ENCODE data around the gene NAV2. TPM values are rescaled to one million over a fixed set of nuclear protein-coding genes. Genes with fewer than 3 reads are reported as not detected.
A peak's percentile ranks its signal among the peaks of the same experiment; 100 is the strongest.

Gene NAV2
- polyA plus RNA-seq, 1 donor = 40.4 TPM

- DNase-seq = peak; percentile 34
These were observed 2.0 kb downstream of the NAV2 start for GRCh38 chr11:19714387-19715363.

- DNase-seq = no peak
These were observed 2.7 kb downstream of the NAV2 start for GRCh38 chr11:19715373-19715772.

- no peak for DNase-seq
These were observed 5.4 kb downstream of the NAV2 start for GRCh38 chr11:19718051-19718450.

- no peak for DNase-seq
These were observed 6.3 kb downstream of the NAV2 start for GRCh38 chr11:19718951-19719350.

GRCh38 chr11:19719960-19720359, 7.3 kb downstream of the NAV2 start:
- DNase-seq = no peak

- no peak for DNase-seq
These were observed 8.5 kb downstream of the NAV2 start for GRCh38 chr11:19721176-19721575.

GRCh38 chr11:19722702-19723101, 10.1 kb downstream of the NAV2 start:
- no peak for DNase-seq

- no peak for DNase-seq
These were observed 11.1 kb downstream of the NAV2 start for GRCh38 chr11:19723572-19724342.

GRCh38 chr11:19724765-19725164, 12.1 kb downstream of the NAV2 start:
- no peak for DNase-seq

- no peak for DNase-seq
These were observed 12.9 kb downstream of the NAV2 start for GRCh38 chr11:19725379-19726079.

GRCh38 chr11:19727246-19727645, 14.6 kb downstream of the NAV2 start:
- no peak for DNase-seq

- DNase-seq = no peak
These were observed 15.8 kb downstream of the NAV2 start for GRCh38 chr11:19728436-19728835.

- no peak for DNase-seq
These were observed 16.5 kb downstream of the NAV2 start for GRCh38 chr11:19729141-19729540.

GRCh38 chr11:19730373-19730772, 17.7 kb downstream of the NAV2 start:
- DNase-seq = no peak

GRCh38 chr11:19734171-19734570, 21.5 kb downstream of the NAV2 start:
- no peak for DNase-seq

- DNase-seq = no peak
These were observed 22.7 kb downstream of the NAV2 start for GRCh38 chr11:19735157-19735908.

GRCh38 chr11:19735909-19736498, 23.4 kb downstream of the NAV2 start:
- DNase-seq = no peak

- DNase-seq = no peak
These were observed 24.2 kb downstream of the NAV2 start for GRCh38 chr11:19736831-19737230.

- no peak for DNase-seq
These were observed 24.9 kb downstream of the NAV2 start for GRCh38 chr11:19737575-19737974.

GRCh38 chr11:19738124-19738523, 25.5 kb downstream of the NAV2 start:
- no peak for DNase-seq

- no peak for DNase-seq
These were observed 27.2 kb downstream of the NAV2 start for GRCh38 chr11:19739872-19740271.
